Activated CD8-positive, alpha-beta memory T cell treated with anti-CD3 and anti-CD28 coated beads, Interleukin-2, amount 50 U/mL, for 24 hours (primary cell): ENCODE measurements around the gene ATP2A3.

ENCODE experiments used
- DNase-seq: peaks from one replicate; pipeline ENCODE4 v3.0.0-alpha.2; 2020; ENCODE audit errors: extremely low read depth

ATP2A3 gene

DNA sequence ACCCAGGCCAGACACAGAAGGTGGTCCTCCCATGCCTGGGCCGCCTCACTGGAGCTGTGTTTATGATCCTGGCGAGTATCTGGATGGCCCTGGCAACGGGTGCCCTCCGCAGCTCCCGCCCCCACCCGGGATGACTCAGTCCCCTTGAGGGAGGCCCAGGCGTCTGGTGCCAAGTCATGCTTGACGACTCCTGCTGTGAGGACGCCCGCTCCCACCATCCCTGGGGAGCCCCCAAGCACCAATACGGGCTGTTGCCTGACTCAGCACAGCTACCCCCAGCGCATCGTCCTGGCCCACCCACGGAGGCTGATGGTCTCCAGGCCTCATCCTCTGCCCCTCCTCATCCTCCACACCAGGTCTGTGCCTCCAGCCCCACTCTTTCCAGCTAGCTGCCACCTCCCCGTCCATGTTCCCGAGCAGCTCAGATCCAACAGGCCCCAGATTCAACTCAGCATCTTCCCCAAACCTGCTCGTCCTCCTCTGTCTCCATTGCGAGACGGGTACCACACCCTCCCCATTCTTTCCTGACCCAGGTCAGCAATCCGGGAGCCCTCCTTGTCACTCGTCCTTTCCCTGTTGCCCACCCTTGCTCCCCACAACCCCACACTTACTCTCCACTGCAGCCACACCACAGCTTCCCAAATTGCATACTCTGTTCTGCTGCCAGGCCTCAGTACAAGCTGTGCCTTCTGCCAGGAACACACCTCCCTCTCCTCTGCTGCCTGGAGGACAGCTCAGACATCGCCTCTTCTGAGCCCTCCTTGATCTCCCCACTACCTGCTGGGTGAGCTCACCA is 74.0 kb downstream of the ATP2A3 start:
- DNase-seq, result no peak

DNA sequence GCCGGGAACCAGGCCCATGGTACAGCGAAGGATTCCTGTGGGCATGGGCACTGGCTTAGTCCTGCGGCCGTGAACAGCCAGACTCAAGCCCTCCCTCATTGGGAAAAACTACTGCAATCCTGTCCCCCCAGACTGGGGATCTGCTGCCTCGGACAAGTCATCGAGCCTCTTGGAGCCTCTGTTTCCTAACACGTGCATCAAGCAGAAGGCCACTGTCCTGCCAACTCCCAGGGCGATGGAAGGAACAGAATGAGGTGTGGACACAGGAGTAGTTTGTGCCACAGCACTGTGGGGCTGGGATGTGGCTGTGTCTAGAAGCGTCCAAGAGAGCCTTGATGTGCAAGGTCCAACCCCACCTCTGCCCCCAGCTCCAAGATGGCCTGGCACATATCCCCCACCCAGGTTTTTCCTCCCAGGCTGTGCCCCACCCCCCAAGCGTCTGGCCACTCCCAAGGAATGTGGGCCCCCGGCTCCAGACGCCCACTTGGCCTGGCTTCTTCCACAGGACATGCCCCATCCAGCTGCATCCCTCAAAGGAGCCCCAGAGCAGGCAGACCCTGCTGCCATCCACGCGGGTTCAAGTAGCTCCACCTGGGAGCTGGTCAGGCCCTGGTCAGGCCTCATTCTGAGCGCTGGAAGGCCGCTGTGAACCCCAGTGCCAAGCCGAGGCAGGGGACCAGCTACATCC is 74.8 kb downstream of the ATP2A3 start:
- no peak for DNase-seq

DNA sequence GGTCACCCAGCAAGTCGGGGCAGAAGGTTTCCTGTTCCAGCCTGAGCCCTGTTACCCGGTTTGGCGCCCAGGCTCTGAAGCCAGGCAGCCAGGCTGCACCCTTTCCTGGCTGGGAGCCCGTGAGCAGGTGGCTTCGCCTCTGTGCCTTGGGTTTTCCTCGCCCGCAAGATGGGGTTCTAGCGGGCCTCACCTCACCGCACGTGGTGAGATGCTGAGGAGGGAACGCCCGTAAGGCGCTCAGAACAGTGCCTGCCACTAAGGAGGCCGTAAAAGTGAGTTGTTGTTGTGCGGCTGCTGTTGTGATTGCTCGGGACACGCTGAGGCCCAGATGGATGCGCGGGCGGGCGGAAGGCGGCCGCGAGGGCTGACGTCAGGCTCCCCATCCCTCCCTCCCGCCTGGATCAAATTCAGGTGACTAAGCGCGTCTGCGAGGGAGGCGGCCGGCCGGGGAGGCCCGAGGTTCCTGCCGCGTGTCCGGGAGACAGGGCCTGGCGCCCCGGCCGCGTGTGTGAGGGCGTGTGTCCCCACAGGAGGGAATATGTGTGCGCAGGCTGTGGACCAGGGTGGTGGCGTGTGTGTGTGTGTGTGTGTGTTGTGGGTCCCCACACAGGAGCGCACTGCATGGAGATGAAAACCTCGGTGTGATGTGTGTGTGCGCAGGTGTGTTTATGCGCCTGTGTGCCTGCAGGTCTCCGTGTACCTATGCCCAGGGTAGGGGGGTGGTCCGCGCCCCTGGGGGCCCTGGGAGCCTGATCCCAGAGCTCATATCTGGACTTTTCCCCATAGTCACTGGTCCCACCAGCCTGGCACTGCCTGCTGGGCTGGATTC is 75.7 kb downstream of the ATP2A3 start:
- no peak for DNase-seq

DNA sequence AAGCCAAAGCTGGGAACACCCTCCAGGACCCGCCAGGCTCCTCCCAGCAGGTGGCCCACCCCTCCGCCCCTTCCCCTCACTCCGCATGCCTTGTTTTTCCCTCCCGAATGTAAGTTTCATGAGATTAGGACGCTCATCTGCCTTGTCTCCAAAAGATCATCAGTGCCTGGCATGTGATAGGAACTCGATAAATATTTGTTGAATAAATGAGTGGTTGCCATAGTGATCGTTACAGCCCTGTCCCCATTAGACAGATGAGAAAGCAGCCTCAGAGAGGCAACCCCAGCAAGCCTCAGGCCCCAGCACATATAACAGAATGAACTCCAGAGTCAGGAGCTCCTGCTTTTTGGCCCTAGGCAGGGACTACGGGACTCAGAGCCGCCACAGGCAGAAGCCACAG is 76.4 kb downstream of the ATP2A3 start:
- DNase-seq, result no peak

DNA sequence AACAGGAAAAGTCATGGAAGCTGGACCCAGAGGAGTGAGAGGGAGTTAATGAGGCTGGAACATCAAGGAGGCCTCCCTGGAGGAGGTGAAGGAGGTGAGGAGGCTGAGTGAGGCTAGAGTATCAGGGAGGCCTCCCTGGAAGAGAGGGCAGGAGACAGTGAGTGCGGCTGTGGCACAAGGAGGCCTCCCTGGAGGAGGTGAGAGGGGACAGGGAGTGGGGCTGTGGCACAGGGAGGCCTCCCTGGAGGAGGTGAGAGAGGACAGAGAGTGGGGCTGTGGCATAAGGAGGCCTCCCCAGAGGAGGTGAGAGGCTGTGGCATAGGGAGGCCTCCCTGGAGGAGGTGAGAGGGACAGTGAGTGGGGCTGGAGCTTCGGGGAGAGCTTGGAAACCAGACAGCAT is 76.8 kb downstream of the ATP2A3 start:
- no peak for DNase-seq

DNA sequence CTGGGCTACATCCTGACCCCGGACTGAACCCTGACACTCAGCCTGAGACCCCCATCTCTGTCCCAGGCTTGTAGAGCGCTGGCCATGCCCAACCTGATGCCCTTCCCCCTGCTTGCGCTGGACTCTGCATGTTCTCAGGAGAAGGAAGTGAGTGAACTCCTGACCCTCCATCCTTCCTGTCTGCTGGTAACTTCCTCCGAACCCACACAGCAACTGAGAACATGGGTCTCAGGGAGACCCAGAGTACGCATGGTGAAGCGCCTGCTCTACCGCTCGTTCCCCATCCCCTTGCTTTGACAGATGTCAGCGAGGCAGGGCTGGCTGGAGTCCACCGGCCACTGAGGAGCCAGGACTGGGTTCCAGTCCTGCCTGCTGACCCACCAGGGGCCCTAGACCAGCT is 77.5 kb downstream of the ATP2A3 start:
- DNase-seq, result no peak

DNA sequence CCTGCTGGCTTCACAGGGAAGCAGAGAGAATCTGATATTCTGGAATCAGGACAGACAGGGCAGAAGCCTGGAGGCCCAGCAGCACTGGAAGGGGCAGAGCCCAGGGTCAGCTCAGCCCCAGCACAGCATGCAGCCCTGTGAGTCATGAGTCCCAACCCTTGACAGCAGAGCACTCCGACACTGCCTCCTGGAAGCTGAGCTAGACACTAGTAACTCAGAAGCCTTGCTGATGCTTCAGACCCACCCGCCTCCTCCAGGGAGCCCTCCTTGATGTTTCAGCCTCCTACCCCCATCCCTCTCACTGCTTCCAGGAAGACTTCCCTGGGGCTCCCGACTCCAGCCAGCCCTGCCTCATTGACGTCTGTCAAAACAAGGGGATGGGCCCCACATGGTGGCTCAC is 78.3 kb downstream of the ATP2A3 start:
- no peak for DNase-seq

DNA sequence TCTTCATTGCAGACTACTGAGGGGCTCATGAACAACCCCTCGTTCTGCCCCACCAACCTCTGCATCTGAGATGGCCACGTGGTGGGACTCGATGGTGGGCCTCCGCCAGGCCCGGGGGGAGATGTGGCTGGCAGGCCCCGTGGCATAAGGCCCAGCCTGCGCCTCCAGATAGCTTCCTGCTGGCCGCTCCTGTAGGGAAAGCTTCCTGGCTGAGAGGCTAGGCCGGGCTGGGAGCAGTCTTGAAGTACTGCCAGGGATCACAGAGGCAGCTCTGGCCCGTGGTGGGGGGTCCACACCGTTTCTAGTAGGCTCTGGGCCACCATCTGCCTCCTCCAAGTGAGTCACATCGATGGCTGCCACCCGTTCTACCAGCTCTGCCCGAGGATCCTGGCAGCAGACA is 79.0 kb downstream of the ATP2A3 start:
- DNase-seq, result no peak

DNA sequence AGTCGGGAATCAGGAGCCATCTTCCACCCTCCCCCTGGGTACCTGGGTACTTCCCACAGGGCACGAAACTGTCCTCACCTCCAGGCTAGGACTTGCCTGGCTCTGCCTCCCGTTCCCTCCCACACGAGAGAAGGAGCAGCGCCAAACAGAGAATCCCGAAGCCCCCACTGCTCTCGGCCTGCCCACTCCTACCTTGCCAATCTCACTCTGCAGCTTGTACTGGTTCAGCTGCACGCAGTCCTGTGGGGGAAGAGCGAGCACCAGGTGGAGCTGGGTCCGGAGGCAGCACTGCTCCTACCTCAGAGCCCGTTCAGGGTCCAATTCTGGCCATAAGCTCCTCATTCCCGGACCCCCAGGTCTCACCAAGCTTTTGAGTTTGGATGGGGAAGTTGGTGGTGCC is 80.0 kb downstream of the ATP2A3 start:
- no peak for DNase-seq

DNA sequence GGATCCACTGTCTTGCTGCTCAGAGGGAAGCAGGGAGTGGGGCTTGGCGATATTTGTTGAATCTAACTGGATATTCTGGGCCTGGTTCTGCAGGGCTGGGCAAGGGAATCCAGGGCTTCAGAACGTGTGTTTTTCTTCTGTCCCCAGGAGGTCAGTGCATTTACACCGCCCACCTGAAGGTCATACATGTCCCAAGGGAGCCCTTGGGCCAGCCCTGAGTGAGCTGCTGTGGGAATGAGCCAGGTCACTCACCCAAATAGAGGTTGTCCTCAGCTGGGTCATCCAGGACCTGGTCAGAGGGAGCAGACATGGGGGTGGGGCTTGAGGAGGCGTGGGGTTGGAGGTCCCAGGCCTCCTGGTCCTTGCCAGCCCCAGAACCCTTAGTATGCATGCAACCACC is 82.0 kb downstream of the ATP2A3 start:
- no peak for DNase-seq

DNA sequence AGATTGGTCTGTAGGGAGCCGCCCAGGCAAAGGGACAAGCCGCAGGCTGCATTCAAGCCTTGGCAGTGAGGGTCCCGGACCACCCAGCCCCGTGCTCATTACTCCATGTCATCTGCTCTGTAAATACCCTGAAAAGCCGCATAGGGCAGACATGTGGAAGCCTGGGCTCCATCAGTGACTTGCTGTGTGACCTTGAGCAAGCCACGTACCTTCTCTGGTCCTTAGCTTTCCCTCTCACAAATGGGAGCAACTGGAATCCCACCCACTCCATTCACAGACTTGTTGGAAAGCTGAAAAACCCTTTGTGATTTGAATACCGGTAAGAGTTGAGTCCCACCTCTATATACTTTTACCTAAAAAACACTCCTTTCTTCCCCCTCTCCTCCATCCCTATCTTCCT is 83.3 kb downstream of the ATP2A3 start:
- no peak for DNase-seq

DNA sequence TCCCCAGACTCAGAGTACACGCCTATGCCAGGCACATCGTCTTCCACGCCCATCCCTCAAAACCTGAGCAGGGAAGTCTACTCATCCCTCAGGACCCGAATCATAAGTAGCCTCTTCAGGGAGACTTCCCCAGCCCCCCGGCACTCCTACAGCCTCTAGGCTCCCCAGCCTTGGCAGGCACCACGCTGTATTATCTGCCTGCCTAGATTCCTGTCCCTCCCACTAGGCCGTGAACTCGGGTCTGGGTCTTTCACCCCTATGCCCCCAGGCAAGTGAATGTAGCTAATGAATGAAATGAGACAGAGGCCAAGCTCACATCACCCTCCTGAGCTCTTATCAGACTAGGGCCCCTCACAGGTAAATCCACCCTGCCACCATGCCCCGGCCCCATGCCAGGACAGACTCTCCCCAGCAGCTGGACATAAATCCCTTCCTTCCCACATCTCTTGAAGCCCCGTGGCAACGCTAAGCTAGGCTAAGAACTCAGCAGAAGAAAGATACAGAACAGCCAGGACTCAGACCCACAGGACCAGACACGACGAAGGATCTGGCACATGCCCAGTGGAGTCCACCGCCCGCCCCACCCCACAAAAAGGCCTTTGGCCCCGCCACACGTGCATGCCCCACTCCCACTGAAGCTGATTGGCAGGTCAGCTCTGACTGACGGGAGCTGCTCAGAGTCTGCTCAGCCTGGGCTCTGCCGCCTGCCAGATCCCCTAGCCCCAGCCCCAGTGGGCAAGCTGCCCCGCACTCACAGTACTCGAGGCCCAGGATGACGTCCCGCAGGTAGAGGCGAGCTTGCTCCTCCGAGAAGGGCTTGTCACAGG is 84.4 kb downstream of the ATP2A3 start:
- DNase-seq, result no peak

DNA sequence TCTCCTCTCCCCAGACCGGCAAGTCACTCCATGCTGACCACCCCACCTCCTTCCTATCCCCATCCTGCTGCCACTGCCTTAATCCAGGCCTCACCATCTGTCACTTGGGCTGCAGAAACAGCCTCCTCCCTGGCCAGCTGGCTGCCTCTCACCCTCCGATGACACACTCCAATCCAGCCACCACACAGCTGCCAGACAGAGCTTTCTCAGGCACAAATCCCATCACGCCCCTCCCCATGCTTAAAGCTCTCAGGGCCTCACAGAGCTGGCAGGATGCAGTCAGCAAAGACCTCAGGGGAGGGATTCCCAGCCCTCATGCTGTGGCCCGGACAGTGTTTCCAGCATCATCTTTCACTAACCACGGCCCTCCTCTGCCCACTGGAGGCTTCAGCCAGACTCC is 85.1 kb downstream of the ATP2A3 start:
- DNase-seq, result no peak

DNA sequence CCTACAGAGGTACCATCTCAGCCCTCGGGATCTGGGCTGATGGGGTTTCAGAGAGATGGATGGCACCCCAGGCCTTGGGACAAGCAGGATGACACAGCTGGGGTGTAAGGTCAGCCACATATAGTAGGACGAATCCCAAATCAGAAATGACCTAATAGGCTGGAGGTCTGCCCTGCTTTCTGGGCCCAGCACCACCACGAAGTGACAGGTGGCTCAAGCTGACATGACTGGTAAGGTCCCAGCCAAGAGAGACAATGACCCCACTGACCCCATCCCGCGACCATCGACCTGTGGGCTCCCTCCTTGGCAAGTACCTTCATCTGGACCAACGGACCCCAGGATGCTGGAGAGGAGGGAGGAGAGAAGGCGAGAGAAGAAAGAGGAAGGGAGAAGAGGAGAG is 87.0 kb downstream of the ATP2A3 start:
- no peak for DNase-seq

DNA sequence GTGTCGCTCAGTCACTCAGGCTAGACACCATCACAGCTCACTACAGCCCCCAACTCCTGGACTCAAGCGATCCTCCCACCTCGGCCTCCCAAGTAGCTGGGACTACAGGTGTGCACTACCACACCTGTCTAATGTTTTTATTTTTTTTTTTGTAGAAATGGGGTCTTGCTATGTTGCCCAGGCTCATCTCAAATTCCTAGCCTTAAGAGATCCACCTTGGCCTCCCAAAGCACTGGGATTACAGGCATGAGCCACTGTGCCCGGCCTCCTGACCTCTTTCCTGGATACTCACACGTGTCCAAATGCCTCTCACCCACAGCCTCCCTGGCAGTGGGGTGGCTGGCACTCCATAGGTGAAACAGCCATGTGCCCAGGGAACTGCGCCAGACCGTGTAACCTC is 88.9 kb downstream of the ATP2A3 start:
- no peak for DNase-seq
